Activated T-helper 2 cell treated with anti-CD3 and anti-CD28 coated beads, Interferon-gamma antibody, Interleukin-2, Interleukin-4, amounts not matched to agents 10 μg/mL and 5 μg/mL and 100 μg/mL, durations not matched to agents 14 hours and 24 hours and 36 hours (primary cell): ENCODE data around the gene MAP3K7. TPM values are rescaled to one million over a fixed set of nuclear protein-coding genes. Genes with fewer than 3 reads are reported as not detected.

ENCODE experiments used
- DNase-seq: peaks from one replicate; pipeline ENCODE4 v3.0.0; 2021; ENCODE audit warnings: low spot score
- H3K27ac Mint-ChIP-seq: one replicate; pipeline ENCODE4 v1.8.0; 2021; ENCODE audit warnings: mixed read lengths
- H3K27me3 Mint-ChIP-seq: one replicate; pipeline ENCODE4 v1.8.0; 2021; ENCODE audit warnings: low read depth, mixed read lengths
- H3K36me3 Mint-ChIP-seq: one replicate; pipeline ENCODE4 v1.8.0; 2021; ENCODE audit warnings: low read depth, mixed read lengths
- H3K4me1 Mint-ChIP-seq: one replicate; pipeline ENCODE4 v1.8.0; 2021; ENCODE audit warnings: low read depth, mixed read lengths
- H3K4me3 Mint-ChIP-seq: one replicate; pipeline ENCODE4 v1.8.0; 2021; ENCODE audit warnings: low read depth, mild to moderate bottlenecking, moderate library complexity, mixed read lengths
- H3K9me3 Mint-ChIP-seq: one replicate; pipeline ENCODE4 v1.8.0; 2021; ENCODE audit warnings: mixed read lengths
- intact Hi-C: fragments of 100-400 bp; cut with micrococcal nuclease; formaldehyde crosslinking; loops from one replicate; pipeline ENCODE4 v1.15.1; 2023
- total RNA-seq: library from RNA; stranded (reverse); gene quantifications from 2 replicates; pipeline ENCODE4 v1.2.3, GENCODE V29; 2022

MAP3K7 gene
- total RNA-seq, 1 donor from 2014 or later, result 32.1 TPM

GRCh38 chr6:90502381-90502780 lies 84.5 kb downstream of the MAP3K7 start:
- intact Hi-C loops, result no loop called here
- no peak overlapping the region for H3K27ac Mint-ChIP-seq
- peaks cover 11% of the 10 kb centered on the region for H3K4me1 Mint-ChIP-seq
- H3K9me3 Mint-ChIP-seq, result no peaks in the 10 kb centered on the region
- no peak overlapping the region for H3K4me3 Mint-ChIP-seq
- DNase-seq, result no peak
- no peaks in the 10 kb centered on the region for H3K36me3 Mint-ChIP-seq
- peaks cover 11% of the 10 kb centered on the region for H3K27me3 Mint-ChIP-seq

GRCh38 chr6:90500458-90500857 lies 86.4 kb downstream of the MAP3K7 start:
- Mint-ChIP-seq H3K4me3 (no peak overlapping the region), H3K4me1 (peaks cover 11% of the 10 kb centered on the region), H3K36me3 (no peaks in the 10 kb centered on the region), H3K9me3 (no peaks in the 10 kb centered on the region), H3K27ac (no peak overlapping the region), H3K27me3 (peaks cover 14% of the 10 kb centered on the region)
- intact Hi-C loops, result no loop called here
- no peak for DNase-seq

GRCh38 chr6:90497411-90497810 lies 89.5 kb downstream of the MAP3K7 start:
- H3K27me3 Mint-ChIP-seq, result peaks cover 19% of the 10 kb centered on the region
- H3K9me3 Mint-ChIP-seq, result no peaks in the 10 kb centered on the region
- DNase-seq, result no peak
- H3K4me3 Mint-ChIP-seq, result no peak overlapping the region
- H3K27ac Mint-ChIP-seq, result no peak overlapping the region
- intact Hi-C loops, result no loop called here
- no peaks in the 10 kb centered on the region for H3K36me3 Mint-ChIP-seq
- peaks cover 9% of the 10 kb centered on the region for H3K4me1 Mint-ChIP-seq

GRCh38 chr6:90496258-90497016 lies 90.4 kb downstream of the MAP3K7 start:
- Mint-ChIP-seq H3K36me3 (no peaks in the 10 kb centered on the region), H3K9me3 (no peaks in the 10 kb centered on the region), H3K27ac (no peak overlapping the region), H3K4me1 (peaks cover 9% of the 10 kb centered on the region), H3K4me3 (no peak overlapping the region), H3K27me3 (peaks cover 23% of the 10 kb centered on the region)
- no peak for DNase-seq
- intact Hi-C loops, result no loop called here

DNA sequence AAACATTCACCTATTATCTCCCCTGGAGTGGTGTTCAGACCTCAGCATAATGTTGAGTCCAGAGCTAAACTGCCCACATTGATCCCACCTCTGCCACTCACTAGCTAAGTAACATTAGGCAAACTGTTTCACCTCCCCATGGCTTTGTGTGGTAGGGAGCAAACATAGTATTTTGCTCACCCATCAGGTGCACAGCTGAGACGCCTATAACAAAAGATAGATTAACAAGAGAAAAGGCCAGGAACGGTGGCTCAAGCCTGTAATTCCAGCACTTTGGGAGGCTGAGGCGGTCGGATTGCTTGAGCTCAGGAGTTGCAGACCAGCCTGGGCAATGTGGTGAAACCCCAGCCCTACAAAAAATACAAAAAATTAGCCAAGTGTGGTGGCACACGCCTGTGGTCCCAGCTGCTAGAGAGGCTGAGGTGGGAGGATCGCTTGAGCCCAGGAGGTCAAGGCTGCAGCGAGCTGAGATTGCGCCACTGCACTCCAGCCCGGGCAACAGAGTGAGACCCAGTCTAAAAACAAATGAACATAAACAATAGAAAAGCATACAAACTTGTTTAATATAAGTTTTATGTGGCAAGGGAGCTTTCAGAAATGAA lies 91.6 kb downstream of the MAP3K7 start:
- DNase-seq, result no peak
- H3K27me3 Mint-ChIP-seq, result peaks cover 24% of the 10 kb centered on the region
- intact Hi-C loops, result no loop called here
- H3K4me3 Mint-ChIP-seq, result no peak overlapping the region
- peaks cover 9% of the 10 kb centered on the region for H3K4me1 Mint-ChIP-seq
- no peaks in the 10 kb centered on the region for H3K9me3 Mint-ChIP-seq
- H3K36me3 Mint-ChIP-seq, result no peaks in the 10 kb centered on the region
- H3K27ac Mint-ChIP-seq, result no peak overlapping the region

GRCh38 chr6:90494067-90494780 lies 92.6 kb downstream of the MAP3K7 start:
- H3K9me3 Mint-ChIP-seq, result no peaks in the 10 kb centered on the region
- no peak overlapping the region for H3K4me3 Mint-ChIP-seq
- intact Hi-C loops, result no loop called here
- no peaks in the 10 kb centered on the region for H3K36me3 Mint-ChIP-seq
- no peak overlapping the region for H3K27ac Mint-ChIP-seq
- peaks cover 9% of the 10 kb centered on the region for H3K4me1 Mint-ChIP-seq
- DNase-seq, result no peak
- H3K27me3 Mint-ChIP-seq, result peaks cover 29% of the 10 kb centered on the region

GRCh38 chr6:90493332-90493731 lies 93.5 kb downstream of the MAP3K7 start:
- no peaks in the 10 kb centered on the region for H3K36me3 Mint-ChIP-seq
- peaks cover 9% of the 10 kb centered on the region for H3K4me1 Mint-ChIP-seq
- H3K9me3 Mint-ChIP-seq, result no peaks in the 10 kb centered on the region
- DNase-seq, result no peak
- no peak overlapping the region for H3K27ac Mint-ChIP-seq
- intact Hi-C loops, result no loop called here
- H3K4me3 Mint-ChIP-seq, result no peak overlapping the region
- H3K27me3 Mint-ChIP-seq, result peaks cover 21% of the 10 kb centered on the region

DNA sequence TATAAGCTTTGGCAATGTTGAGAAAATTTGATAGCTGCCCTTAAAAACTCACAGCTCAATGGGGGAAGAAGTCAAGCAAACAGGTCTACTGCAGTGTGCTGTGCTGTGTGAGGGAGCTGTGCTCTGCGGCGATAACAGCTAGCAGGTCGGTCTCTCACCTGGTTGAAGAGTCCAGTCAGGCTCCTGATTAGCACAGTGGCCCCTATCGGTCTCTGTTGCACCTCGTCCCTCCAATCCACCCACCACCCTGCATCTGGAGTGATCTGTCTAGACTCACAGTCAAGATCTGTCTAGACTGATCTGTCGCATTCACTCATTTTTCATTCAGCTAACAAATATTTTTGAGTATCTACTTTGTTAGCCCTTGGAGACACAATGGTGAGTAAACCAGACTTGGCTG lies 94.1 kb downstream of the MAP3K7 start:
- Mint-ChIP-seq H3K9me3 (no peaks in the 10 kb centered on the region), H3K4me1 (peaks cover 9% of the 10 kb centered on the region), H3K27me3 (peaks cover 21% of the 10 kb centered on the region), H3K27ac (no peak overlapping the region), H3K4me3 (no peak overlapping the region), H3K36me3 (no peaks in the 10 kb centered on the region)
- intact Hi-C loops, result no loop called here
- DNase-seq, result no peak

GRCh38 chr6:90492369-90492768 lies 94.5 kb downstream of the MAP3K7 start:
- no peak for DNase-seq
- Mint-ChIP-seq H3K36me3 (no peaks in the 10 kb centered on the region), H3K27ac (no peak overlapping the region), H3K4me1 (peaks cover 9% of the 10 kb centered on the region), H3K27me3 (peaks cover 18% of the 10 kb centered on the region), H3K9me3 (no peaks in the 10 kb centered on the region), H3K4me3 (no peak overlapping the region)
- intact Hi-C loops, result no loop called here

DNA sequence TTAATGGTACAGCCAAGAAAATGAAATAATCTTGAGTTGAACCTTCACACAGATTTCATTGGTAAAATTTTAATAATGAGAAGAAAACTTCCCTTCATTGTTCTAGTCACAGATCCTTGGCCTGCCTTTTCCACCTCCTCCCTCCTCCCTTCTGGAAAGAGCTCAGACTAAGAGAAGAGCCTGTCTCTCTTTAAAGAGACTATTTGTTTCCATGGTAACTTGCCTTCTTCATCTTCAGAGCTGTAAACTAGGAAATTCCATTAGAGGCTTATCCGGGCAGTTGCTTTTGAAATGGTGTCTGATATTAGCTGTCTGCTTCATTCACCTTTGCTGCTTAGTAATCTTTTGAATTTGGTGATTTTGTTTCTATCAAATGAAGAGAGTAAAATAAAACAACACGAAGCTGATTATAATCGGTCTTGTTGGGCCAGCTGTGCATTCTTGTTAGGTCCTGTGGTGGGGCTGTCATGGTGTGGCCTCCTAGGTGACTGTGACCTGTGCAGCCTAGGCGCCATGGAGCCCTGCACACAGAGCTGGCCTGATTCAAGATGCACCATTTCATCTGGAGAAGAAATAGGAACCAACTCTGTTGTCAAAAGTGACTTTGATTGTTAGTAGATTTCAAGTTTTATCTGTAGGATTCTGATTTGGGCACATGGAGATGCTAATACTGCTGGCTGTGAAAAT lies 96.7 kb downstream of the MAP3K7 start:
- peaks cover 5% of the 10 kb centered on the region for H3K36me3 Mint-ChIP-seq
- peaks cover 9% of the 10 kb centered on the region for H3K4me1 Mint-ChIP-seq
- DNase-seq, result no peak
- peaks cover 14% of the 10 kb centered on the region for H3K27me3 Mint-ChIP-seq
- H3K9me3 Mint-ChIP-seq, result peaks cover 8% of the 10 kb centered on the region
- H3K4me3 Mint-ChIP-seq, result no peak overlapping the region
- no peak overlapping the region for H3K27ac Mint-ChIP-seq
- intact Hi-C loops, result no loop called here

DNA sequence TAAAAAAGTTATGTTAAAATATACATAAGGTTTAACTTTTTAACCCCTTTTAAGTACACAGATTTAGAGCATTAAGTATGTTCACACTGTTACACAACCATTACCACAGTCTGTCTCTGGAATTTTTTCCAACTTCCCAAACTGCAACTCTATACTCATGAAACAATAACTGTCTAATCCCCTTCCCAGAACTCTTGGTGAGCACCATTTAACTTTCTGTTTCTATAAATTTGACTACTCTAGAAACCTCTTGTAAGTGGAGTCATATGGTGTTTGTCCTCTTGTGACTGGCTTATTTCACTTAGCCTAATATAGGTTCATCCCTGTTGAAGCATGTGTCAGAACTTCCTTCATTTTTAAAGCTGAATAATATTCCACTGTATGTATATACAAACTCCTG lies 98.1 kb downstream of the MAP3K7 start:
- no peak overlapping the region for H3K4me3 Mint-ChIP-seq
- H3K27me3 Mint-ChIP-seq, result peaks cover 13% of the 10 kb centered on the region
- H3K27ac Mint-ChIP-seq, result no peak overlapping the region
- peaks cover 8% of the 10 kb centered on the region for H3K9me3 Mint-ChIP-seq
- DNase-seq, result no peak
- peaks cover 5% of the 10 kb centered on the region for H3K36me3 Mint-ChIP-seq
- intact Hi-C loops, result no loop called here
- H3K4me1 Mint-ChIP-seq, result peaks cover 11% of the 10 kb centered on the region

- no peak for DNase-seq
- Mint-ChIP-seq H3K27me3 (peaks cover 5% of the 10 kb centered on the region), H3K36me3 (peaks cover 9% of the 10 kb centered on the region), H3K27ac (no peak overlapping the region), H3K4me3 (no peak overlapping the region), H3K9me3 (peaks cover 18% of the 10 kb centered on the region), H3K4me1 (peaks cover 4% of the 10 kb centered on the region)
- intact Hi-C loops, result no loop called here
These were observed 101.1 kb downstream of the MAP3K7 start for GRCh38 chr6:90485635-90486277.
